Measurements from ENCODE around the gene SESN3. TPM values are rescaled to one million over a fixed set of nuclear protein-coding genes. Genes with fewer than 3 reads are reported as not detected.

SESN3 gene
- total RNA-seq, 5 donors from 2014 or later (not counting 1 experiment from before 2014, with no cell fraction given): 61.5 to 150 (median 132) TPM

DNA sequence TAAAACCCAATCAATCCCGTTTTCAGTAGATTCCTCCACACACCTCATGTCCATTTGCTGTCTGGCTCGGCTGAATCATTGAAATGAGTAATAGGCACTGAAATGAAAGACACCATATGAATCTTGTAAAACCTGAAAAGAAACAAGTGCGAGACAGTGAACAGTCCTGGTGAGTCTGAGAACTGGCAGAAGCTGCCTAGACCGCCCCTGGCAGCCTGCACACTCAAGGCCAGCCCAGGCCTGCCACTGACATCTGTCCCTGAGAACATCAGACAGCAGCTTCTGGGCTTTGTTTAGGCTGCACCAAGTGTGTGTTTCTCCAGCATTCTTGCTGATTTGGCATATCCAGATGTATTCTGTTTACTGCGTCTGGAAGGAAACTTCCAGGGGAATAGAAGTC, 96.5 kb downstream of the SESN3 start:
- Mint-ChIP-seq H3K9me3 (no peaks in the 10 kb centered on the region), H3K4me1 (no peaks in the 10 kb centered on the region), H3K27me3 (no peaks in the 10 kb centered on the region), H3K27ac (no peak overlapping the region), H3K4me3 (no peak overlapping the region), H3K36me3 (peaks cover 24% of the 10 kb centered on the region)
- no peaks in the 10 kb centered on the region for H3K4me1 ChIP-seq (ENCODE audit: control insufficient read depth in 1 of 2, extremely low read depth in 1 of 2, insufficient read depth in 2 of 2, low read length in 2 of 2)
- no peak for ATAC-seq (replicated peaks in 1 of 4)
- 100% methylated on average over 2 of the region's 5 CpGs for WGBS (ENCODE audit: insufficient coverage)
- H3K36me3 ChIP-seq (ENCODE audit: control insufficient read depth in 2 of 2, extremely low read depth in 1 of 2, insufficient read depth in 1 of 2, low read length in 1 of 2): peaks cover 0 to 2% of the 10 kb centered on the region in 2 donors
- no peak for DNase-seq
- ChIA-PET CTCF (no interaction called here), POLR2A (no interaction called here)
- H3K27me3 ChIP-seq (replicated peaks in 1 of 2; ENCODE audit: control insufficient read depth in 2 of 2, extremely low read depth in 1 of 2, insufficient read depth in 2 of 2, low read length in 1 of 2): no peaks in the 10 kb centered on the region
- no peak overlapping the region for H3K27ac ChIP-seq (ENCODE audit: low read length)
- no peaks in the 10 kb centered on the region for H3K9me3 ChIP-seq
- no peak overlapping the region for H3K4me3 ChIP-seq (ENCODE audit: control insufficient read depth in 1 of 2, extremely low read depth in 1 of 2, low read length in 1 of 2)

DNA sequence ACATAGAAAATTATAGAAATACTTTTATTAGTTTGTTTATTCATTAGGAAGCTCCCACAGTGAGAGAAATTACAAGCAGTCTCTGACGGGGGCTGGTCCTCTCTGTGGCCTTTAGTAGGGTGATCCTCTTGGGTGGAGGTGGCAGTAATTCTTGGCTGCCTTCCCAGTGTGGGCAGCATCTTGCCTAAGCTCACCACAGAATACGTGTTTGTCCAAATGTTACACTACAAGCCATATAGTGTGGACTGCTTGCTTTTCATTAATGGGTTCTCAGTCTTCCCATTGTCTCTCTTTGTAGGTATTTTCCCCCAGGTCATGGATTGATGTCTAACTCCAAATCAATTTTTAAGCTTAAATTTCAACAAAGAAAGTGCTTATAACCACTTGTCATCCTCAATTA, 98.0 kb downstream of the SESN3 start:
- no CpG with 5 or more reads among the region's 2 CpGs for WGBS (ENCODE audit: insufficient coverage)

DNA sequence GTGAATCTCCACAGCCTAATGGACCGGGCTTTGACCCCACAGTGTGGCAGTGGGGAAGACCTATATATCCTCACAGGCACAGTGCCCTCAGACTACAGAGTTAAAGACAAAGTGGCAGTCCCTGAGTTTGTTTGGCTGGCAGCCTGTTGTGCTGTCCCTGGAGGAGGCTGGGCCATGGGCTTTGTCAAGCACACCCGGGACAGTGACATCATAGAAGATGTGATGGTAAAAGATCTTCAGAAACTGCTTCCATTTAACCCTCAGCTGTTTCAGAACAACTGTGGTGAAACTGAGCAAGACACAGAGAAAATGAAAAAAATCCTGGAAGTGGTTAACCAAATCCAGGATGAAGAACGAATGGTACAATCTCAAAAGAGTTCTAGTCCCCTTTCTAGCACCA, 102.4 kb downstream of the SESN3 start:
- no peak for ATAC-seq (replicated peaks in 1 of 4)
- Mint-ChIP-seq H3K27me3 (no peaks in the 10 kb centered on the region), H3K36me3 (peaks cover 46% of the 10 kb centered on the region), H3K9me3 (no peaks in the 10 kb centered on the region), H3K4me1 (no peaks in the 10 kb centered on the region), H3K4me3 (no peak overlapping the region), H3K27ac (no peak overlapping the region)
- ChIA-PET CTCF (no interaction called here), POLR2A (no interaction called here)
- H3K9me3 ChIP-seq: no peaks in the 10 kb centered on the region
- H3K27me3 ChIP-seq (replicated peaks in 1 of 2; ENCODE audit: control insufficient read depth in 2 of 2, extremely low read depth in 1 of 2, insufficient read depth in 2 of 2, low read length in 1 of 2): no peaks in the 10 kb centered on the region
- H3K27ac ChIP-seq (ENCODE audit: low read length): no peak overlapping the region
- H3K36me3 ChIP-seq (ENCODE audit: control insufficient read depth in 2 of 2, extremely low read depth in 1 of 2, insufficient read depth in 1 of 2, low read length in 1 of 2): peaks cover 0 to 11% of the 10 kb centered on the region in 2 donors
- DNase-seq: no peak
- no peaks in the 10 kb centered on the region for H3K4me1 ChIP-seq (ENCODE audit: control insufficient read depth in 1 of 2, extremely low read depth in 1 of 2, insufficient read depth in 2 of 2, low read length in 2 of 2)
- no CpG with 5 or more reads among the region's 3 CpGs for WGBS (ENCODE audit: insufficient coverage)
- H3K4me3 ChIP-seq (ENCODE audit: control insufficient read depth in 1 of 2, extremely low read depth in 1 of 2, low read length in 1 of 2): no peak overlapping the region

More for the DNA sequence above, 98.0 kb downstream of the SESN3 start:
- H3K4me3 ChIP-seq (ENCODE audit: control insufficient read depth in 1 of 2, extremely low read depth in 1 of 2, low read length in 1 of 2): no peak overlapping the region
- H3K27me3 ChIP-seq (replicated peaks in 1 of 2; ENCODE audit: control insufficient read depth in 2 of 2, extremely low read depth in 1 of 2, insufficient read depth in 2 of 2, low read length in 1 of 2): no peaks in the 10 kb centered on the region
- ATAC-seq (replicated peaks in 1 of 4) (no peak), DNase-seq (no peak)
- peaks cover 0 to 10% of the 10 kb centered on the region in 2 donors for H3K36me3 ChIP-seq (ENCODE audit: control insufficient read depth in 2 of 2, extremely low read depth in 1 of 2, insufficient read depth in 1 of 2, low read length in 1 of 2)
- H3K27me3 Mint-ChIP-seq: no peaks in the 10 kb centered on the region
- POLR2A ChIA-PET: no interaction called here
- CTCF ChIA-PET: interaction anchor here in 1 of 2 donors (0.6 to 0.8 kb wide), 2 partner anchors 22 to 221 kb away, joined by 3 read pairs; no protein-coding TSS in a partner anchor
- H3K9me3 Mint-ChIP-seq: no peaks in the 10 kb centered on the region
- H3K27ac Mint-ChIP-seq: no peak overlapping the region
- H3K36me3 Mint-ChIP-seq: peaks cover 35% of the 10 kb centered on the region
- H3K4me3 Mint-ChIP-seq: no peak overlapping the region
- H3K4me1 ChIP-seq (ENCODE audit: control insufficient read depth in 1 of 2, extremely low read depth in 1 of 2, insufficient read depth in 2 of 2, low read length in 2 of 2): no peaks in the 10 kb centered on the region
- no peaks in the 10 kb centered on the region for H3K4me1 Mint-ChIP-seq
- no peaks in the 10 kb centered on the region for H3K9me3 ChIP-seq
- no peak overlapping the region for H3K27ac ChIP-seq (ENCODE audit: low read length)

DNA sequence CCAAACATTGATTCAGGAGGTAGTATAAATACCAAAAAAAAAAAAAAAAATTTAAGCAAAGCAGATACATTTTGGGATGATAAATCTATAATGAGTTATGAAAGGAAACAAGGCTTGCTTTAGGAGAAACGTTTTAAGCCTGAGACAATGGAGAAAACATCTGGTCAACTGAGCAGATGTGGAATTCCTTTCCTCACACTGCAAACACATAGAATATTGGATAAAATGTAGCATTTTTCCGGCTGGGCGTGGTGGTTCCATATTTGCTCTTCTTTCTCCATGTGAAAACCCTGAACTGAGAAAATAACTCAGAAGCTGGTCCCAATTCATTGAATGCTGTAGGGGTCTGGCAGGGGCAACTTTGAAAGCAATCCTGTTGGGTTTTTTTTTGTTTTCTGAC, 107.4 kb downstream of the SESN3 start:
- H3K9me3 Mint-ChIP-seq: peaks cover 0 to 6% (median 2%) of the 10 kb centered on the region in 3 donors
- Histone ChIP-seq H3K4me3 (ENCODE audit: control insufficient read depth in 1 of 2, extremely low read depth in 1 of 2, low read length in 1 of 2) (no peak overlapping the region), H3K4me1 (ENCODE audit: control insufficient read depth in 1 of 2, extremely low read depth in 1 of 2, insufficient read depth in 2 of 2, low read length in 2 of 2) (no peaks in the 10 kb centered on the region), H3K27ac (ENCODE audit: low read length) (no peak overlapping the region), H3K36me3 (ENCODE audit: control insufficient read depth in 2 of 2, extremely low read depth in 1 of 2, insufficient read depth in 1 of 2, low read length in 1 of 2) (peaks cover 0 to 7% of the 10 kb centered on the region in 2 donors), H3K27me3 (replicated peaks in 1 of 2; ENCODE audit: control insufficient read depth in 2 of 2, extremely low read depth in 1 of 2, insufficient read depth in 2 of 2, low read length in 1 of 2) (no peaks in the 10 kb centered on the region), H3K9me3 (no peaks in the 10 kb centered on the region)
- no peaks in the 10 kb centered on the region for H3K27me3 Mint-ChIP-seq
- ATAC-seq (replicated peaks in 1 of 4) (no peak), DNase-seq (no peak)
- no peak overlapping the region for H3K4me3 Mint-ChIP-seq
- H3K4me1 Mint-ChIP-seq: peaks cover 0 to 5% (median 5%) of the 10 kb centered on the region in 3 donors
- ChIA-PET CTCF (no interaction called here), POLR2A (no interaction called here)
- H3K36me3 Mint-ChIP-seq: peaks cover 24% of the 10 kb centered on the region
- no CpG with 5 or more reads among the region's 3 CpGs for WGBS (ENCODE audit: insufficient coverage)
- no peak overlapping the region for H3K27ac Mint-ChIP-seq

DNA sequence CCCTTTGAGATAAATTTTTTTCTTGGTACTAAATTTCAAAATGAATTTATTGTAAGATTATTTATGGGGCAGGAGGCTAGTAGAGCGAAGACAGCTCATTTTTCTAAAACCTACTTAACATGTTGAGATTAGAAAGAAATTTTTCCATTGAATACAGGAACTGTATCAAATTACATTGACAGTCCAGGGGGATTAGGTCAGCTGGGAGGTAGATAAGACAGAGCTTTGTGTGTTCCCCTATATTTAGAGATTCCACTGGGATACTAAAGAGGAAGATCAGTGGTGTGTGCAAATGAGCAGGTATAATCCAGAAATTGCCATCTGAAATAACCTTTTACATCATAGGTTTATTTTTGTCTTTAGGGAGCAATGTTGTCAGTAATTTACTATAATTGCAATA, 109.3 kb downstream of the SESN3 start:
- Mint-ChIP-seq H3K4me3 (no peak overlapping the region), H3K27me3 (no peaks in the 10 kb centered on the region), H3K4me1 (peaks cover 0 to 13% (median 7%) of the 10 kb centered on the region in 3 donors), H3K27ac (no peak overlapping the region), H3K9me3 (peaks cover 0 to 16% (median 5%) of the 10 kb centered on the region in 3 donors), H3K36me3 (peaks cover 28% of the 10 kb centered on the region)
- ChIA-PET CTCF (no interaction called here), POLR2A (interaction anchor here in 1 of 2 donors (0.7 kb wide), 1 partner anchor 974 kb away, joined by 3 read pairs; no protein-coding TSS in a partner anchor)
- ATAC-seq (replicated peaks in 1 of 4) (no peak), DNase-seq (no peak)
- Histone ChIP-seq H3K27me3 (replicated peaks in 1 of 2; ENCODE audit: control insufficient read depth in 2 of 2, extremely low read depth in 1 of 2, insufficient read depth in 2 of 2, low read length in 1 of 2) (no peaks in the 10 kb centered on the region), H3K9me3 (no peaks in the 10 kb centered on the region), H3K27ac (ENCODE audit: low read length) (no peak overlapping the region), H3K4me3 (ENCODE audit: control insufficient read depth in 1 of 2, extremely low read depth in 1 of 2, low read length in 1 of 2) (no peak overlapping the region), H3K36me3 (ENCODE audit: control insufficient read depth in 2 of 2, extremely low read depth in 1 of 2, insufficient read depth in 1 of 2, low read length in 1 of 2) (no peaks in the 10 kb centered on the region), H3K4me1 (ENCODE audit: control insufficient read depth in 1 of 2, extremely low read depth in 1 of 2, insufficient read depth in 2 of 2, low read length in 2 of 2) (no peaks in the 10 kb centered on the region)
- WGBS (ENCODE audit: insufficient coverage): no CpG with 5 or more reads among the region's 1 CpG

DNA sequence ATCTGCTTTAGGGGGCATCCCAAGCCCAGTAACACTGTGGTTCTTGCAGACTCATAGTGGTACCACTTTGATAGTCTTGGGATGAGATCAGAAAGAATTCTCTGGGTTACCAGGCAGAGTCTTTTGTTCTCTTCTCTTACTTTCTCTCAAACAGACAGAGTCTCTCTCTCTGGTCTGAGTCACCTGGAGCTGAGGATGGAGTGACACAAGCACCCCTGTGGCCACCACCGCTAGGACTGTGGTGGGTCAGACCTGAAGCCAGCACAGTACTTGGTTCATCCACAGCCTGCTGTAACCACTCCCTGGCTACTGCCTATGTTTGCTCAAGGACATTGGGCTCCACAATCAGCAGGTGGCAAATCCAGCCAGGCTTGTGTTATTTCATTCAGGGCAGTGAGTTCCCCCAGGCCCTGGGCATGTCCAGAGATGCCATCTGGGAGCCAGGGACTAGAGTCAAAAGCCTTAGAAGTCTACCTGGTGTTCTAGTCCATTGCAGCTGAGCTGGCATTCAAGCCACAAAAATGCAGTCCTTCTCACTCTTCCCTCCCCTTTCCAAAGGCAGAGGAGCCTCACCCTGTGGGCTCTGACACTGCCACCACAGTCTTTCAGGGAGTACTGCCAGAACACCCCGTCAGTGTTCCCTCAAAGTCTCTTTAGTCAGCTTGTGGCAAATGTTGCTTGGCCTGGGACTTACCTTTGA, 111.5 kb downstream of the SESN3 start:
- peaks cover 0 to 16% (median 5%) of the 10 kb centered on the region in 3 donors for H3K9me3 Mint-ChIP-seq
- no peaks in the 10 kb centered on the region for H3K27me3 ChIP-seq (replicated peaks in 1 of 2; ENCODE audit: control insufficient read depth in 2 of 2, extremely low read depth in 1 of 2, insufficient read depth in 2 of 2, low read length in 1 of 2)
- no peak overlapping the region for H3K27ac Mint-ChIP-seq
- POLR2A ChIA-PET: no interaction called here
- no peak for ATAC-seq (replicated peaks in 1 of 4)
- H3K4me1 Mint-ChIP-seq: peaks cover 0 to 13% (median 7%) of the 10 kb centered on the region in 3 donors
- no peaks in the 10 kb centered on the region for H3K27me3 Mint-ChIP-seq
- WGBS (ENCODE audit: insufficient coverage): 100% methylated on average over 1 of the region's 2 CpGs
- H3K4me1 ChIP-seq (ENCODE audit: control insufficient read depth in 1 of 2, extremely low read depth in 1 of 2, insufficient read depth in 2 of 2, low read length in 2 of 2): no peaks in the 10 kb centered on the region
- CTCF ChIA-PET: no interaction called here
- H3K4me3 ChIP-seq (ENCODE audit: control insufficient read depth in 1 of 2, extremely low read depth in 1 of 2, low read length in 1 of 2): no peak overlapping the region
- H3K36me3 Mint-ChIP-seq: peaks cover 19% of the 10 kb centered on the region
- no peak for DNase-seq
- no peaks in the 10 kb centered on the region for H3K36me3 ChIP-seq (ENCODE audit: control insufficient read depth in 2 of 2, extremely low read depth in 1 of 2, insufficient read depth in 1 of 2, low read length in 1 of 2)
- no peak overlapping the region for H3K27ac ChIP-seq (ENCODE audit: low read length)
- H3K9me3 ChIP-seq: no peaks in the 10 kb centered on the region
- H3K4me3 Mint-ChIP-seq: no peak overlapping the region
